22Rv1 (cell line): ENCODE measurements around the gene SERPINH1.

Source experiments
- H3K27ac ChIP-seq: fragments of 450-650 bp; 2 replicates; pipeline ENCODE4 v1.5.1; 2017
- CTCF ChIP-seq: fragments of 450-650 bp; IDR thresholded peaks from 2 replicates; pipeline ENCODE4 v1.5.1; 2017; ENCODE audit warnings: mild to moderate bottlenecking
- ZFX ChIP-seq: fragments of 450-650 bp; IDR thresholded peaks from 2 replicates; pipeline ENCODE4 v1.6.1; 2017; ENCODE audit warnings: antibody characterized with exemption, borderline replicate concordance

SERPINH1 gene

GRCh38 chr11:75598900-75599299, 36.8 kb downstream of the SERPINH1 start:
- TF ChIP-seq CTCF (no peak), ZFX (no peak)

DNA sequence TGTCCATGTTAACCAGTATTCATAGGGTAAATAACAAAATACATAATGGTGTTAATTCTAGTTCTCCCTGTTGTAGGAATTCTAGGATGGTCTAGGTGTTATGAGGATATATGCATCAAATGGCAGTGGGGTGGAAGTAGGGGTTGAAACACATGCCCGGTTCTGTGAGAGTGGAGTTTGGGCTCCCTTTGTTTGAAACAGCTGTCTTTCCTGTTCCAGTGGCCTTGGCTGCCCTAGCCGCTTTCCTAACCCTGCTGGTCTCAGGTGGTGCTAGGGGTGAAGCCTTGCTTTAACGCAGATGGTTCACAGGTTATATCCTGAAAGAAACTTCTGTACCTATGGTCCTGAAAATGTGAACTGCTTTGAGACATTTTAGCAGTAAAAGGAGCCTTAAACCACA, 38.3 kb downstream of the SERPINH1 start:
- no peak for TF ChIP-seq ZFX
- no peak for TF ChIP-seq CTCF
- H3K27ac ChIP-seq: no peak overlapping the region

More at GRCh38 chr11:75598900-75599299, 36.8 kb downstream of the SERPINH1 start:
- no peak overlapping the region for H3K27ac ChIP-seq

DNA sequence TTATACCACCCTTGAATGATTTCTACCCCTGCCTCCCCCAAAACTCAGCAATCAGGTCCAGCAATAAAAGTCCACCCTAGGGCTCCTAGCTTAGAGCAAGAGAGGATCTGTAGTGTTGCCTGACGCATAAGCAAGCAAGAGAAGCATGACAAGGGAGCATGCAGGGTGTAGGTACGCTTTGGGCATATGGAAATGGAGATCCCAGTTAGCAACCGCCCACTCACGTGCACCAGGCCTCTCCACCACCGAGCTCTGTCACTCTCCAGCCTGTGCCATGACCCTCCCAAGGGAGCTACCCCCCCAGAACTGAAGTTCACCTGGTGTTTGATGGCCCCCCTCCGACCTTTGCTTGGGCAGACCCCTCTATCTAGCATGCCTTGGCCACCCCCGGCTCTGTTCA, 39.4 kb downstream of the SERPINH1 start:
- H3K27ac ChIP-seq: no peak overlapping the region
- TF ChIP-seq ZFX (no peak), CTCF (no peak)

DNA sequence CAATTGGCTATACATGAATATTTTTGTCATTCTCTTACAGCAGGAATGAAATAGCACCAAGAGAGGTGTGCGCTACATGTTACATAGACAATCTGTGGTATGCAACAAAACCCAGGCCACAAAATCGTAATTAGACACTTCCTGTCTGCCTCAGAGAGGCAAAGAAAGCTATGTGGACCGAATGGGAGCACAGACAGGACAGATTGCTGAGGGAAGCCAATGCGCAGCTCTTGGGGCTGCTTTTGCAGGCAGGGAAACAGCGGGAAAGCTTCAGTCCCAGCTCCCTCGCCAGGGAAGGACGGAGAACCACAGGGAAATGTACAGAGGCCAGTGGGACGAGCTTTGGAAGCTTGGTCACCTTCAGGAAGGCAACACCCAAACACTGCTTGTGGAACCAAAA, 40.9 kb downstream of the SERPINH1 start:
- TF ChIP-seq ZFX (no peak), CTCF (no peak)
- no peak overlapping the region for H3K27ac ChIP-seq

- no peak overlapping the region for H3K27ac ChIP-seq
- TF ChIP-seq CTCF: no peak
- TF ChIP-seq ZFX: no peak
Observed at GRCh38 chr11:75603791-75604736, 42.0 kb downstream of the SERPINH1 start.

DNA sequence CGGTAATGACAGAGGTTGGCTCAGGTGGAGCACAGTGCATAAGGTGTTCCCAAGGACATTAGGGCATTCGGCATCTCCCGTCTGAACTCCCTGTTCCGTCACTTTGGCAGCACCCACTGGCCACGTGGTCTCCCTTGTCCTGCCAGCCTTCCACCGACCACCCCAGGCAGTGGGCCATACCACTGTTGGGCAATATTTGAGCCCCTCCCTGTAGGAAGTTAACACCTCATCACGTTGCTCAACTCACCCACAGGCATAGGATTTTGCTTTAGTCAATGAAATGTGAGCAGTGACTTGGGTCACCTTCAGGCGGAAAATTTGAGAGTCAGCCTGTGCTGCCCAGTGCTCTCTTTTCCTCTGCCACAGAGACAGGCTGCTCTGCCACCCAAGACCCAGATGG, 44.0 kb downstream of the SERPINH1 start:
- TF ChIP-seq ZFX (no peak), CTCF (no peak)
- H3K27ac ChIP-seq: no peak overlapping the region

- no peak for TF ChIP-seq CTCF
- H3K27ac ChIP-seq: no peak overlapping the region
Observed at GRCh38 chr11:75611823-75612222, 49.8 kb downstream of the SERPINH1 start.
